Transverse colon (tissue), 4 donors: ENCODE measurements around the gene CRISPLD2.

ENCODE experiments used
- EP300 ChIP-seq: sonication (generic); formaldehyde crosslinking; IDR thresholded peaks from one replicate; pipeline ENCODE4 v1.6.1; 2017; ENCODE audit warnings: antibody characterized with exemption, low read depth
- POLR2AphosphoS5 ChIP-seq, 3 donors: sonication (generic); formaldehyde crosslinking; IDR thresholded peaks; one replicate each; pipeline ENCODE4 v1.6.1; 2016; ENCODE audit warnings: antibody characterized with exemption in 3 of 3
- TF ChIP-seq, protein P1 (sequence below), 5 experiments: fragments of 200-600 bp in 3 of 5; fragments of 450-650 bp in 2 of 5; sonication (generic) in 3 of 5; IDR thresholded peaks; 1 replicate in 2 of 5; 2 replicates in 3 of 5; pipeline ENCODE4 v1.5.1; 2016 to 2017; ENCODE audit warnings: antibody characterized with exemption in 5 of 5, inconsistent platforms in 3 of 5, mild to moderate bottlenecking in 2 of 5, moderate library complexity in 1 of 5

GRCh38 chr16:84773312-84773711 lies 46.5 kb upstream of the CRISPLD2 start:
- TF ChIP-seq POLR2AphosphoS5 (IDR thresholded peaks at IDR 0.05) = no peak
- TF ChIP-seq, protein P1, sequence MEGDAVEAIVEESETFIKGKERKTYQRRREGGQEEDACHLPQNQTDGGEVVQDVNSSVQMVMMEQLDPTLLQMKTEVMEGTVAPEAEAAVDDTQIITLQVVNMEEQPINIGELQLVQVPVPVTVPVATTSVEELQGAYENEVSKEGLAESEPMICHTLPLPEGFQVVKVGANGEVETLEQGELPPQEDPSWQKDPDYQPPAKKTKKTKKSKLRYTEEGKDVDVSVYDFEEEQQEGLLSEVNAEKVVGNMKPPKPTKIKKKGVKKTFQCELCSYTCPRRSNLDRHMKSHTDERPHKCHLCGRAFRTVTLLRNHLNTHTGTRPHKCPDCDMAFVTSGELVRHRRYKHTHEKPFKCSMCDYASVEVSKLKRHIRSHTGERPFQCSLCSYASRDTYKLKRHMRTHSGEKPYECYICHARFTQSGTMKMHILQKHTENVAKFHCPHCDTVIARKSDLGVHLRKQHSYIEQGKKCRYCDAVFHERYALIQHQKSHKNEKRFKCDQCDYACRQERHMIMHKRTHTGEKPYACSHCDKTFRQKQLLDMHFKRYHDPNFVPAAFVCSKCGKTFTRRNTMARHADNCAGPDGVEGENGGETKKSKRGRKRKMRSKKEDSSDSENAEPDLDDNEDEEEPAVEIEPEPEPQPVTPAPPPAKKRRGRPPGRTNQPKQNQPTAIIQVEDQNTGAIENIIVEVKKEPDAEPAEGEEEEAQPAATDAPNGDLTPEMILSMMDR (IDR thresholded peaks at IDR 0.05) = no peak
- TF ChIP-seq EP300 = no peak
